ENCODE data around the gene NUDT1. TPM values are rescaled to one million over a fixed set of nuclear protein-coding genes. Genes with fewer than 3 reads are reported as not detected.

Gene NUDT1
- total RNA-seq, 4 donors from 2014 or later: 4.2 to 23.6 (median 9.5) TPM; not detected in 1

DNA sequence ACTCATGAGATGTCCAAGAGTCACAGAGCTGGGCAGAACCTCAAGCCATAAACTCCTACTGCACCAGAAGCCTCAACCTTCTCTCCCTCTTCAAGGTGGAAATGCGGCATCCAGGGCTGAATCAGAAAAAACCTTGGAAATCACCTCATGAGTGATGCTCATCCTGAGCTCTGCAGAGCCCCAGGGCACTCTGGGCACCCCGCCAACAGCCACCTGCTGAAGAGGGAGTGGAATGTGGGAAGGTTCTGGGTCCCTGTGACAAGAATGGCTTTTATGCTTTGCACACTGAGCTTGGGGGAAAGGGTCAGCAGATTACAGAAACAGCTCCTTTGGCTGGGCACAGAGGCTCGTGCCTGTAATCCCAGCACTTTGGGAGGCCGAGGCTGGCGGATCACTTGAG lies 18.8 kb downstream of the NUDT1 start:
- DNase-seq: no peak
- H3K27ac ChIP-seq: no peak overlapping the region
- intact Hi-C loops (cut with DNase I; ENCODE audit: low total_unique reads) (no loop called here), in situ Hi-C loops (cut with MboI; ENCODE audit: low pct_ligation_motif_present in 1 of 4, low pct_unique_long_range_greater_than_20kb in 1 of 4, low sequenced_read_pairs in 3 of 4) (no loop called here)
- 74% methylated on average over 5 of the region's 5 CpGs; no CpG with 5 or more reads in 1 of the 2 donors for WGBS, 2 donors (ENCODE audit: low coverage in 1 of 2)
- no peak overlapping the region for H3K4me3 ChIP-seq
- H3K9me3 ChIP-seq: no peaks in the 10 kb centered on the region
- no peaks in the 10 kb centered on the region for H3K4me1 ChIP-seq
- H3K27me3 ChIP-seq: no peaks in the 10 kb centered on the region
- TF ChIP-seq POLR2AphosphoS5 (IDR thresholded peaks at IDR 0.05) (no peak), EP300 (IDR thresholded peaks at IDR 0.05; ENCODE audit: low read depth) (no peak), POLR2A (IDR thresholded peaks at IDR 0.05) (no peak)
- TF ChIP-seq, protein P1, sequence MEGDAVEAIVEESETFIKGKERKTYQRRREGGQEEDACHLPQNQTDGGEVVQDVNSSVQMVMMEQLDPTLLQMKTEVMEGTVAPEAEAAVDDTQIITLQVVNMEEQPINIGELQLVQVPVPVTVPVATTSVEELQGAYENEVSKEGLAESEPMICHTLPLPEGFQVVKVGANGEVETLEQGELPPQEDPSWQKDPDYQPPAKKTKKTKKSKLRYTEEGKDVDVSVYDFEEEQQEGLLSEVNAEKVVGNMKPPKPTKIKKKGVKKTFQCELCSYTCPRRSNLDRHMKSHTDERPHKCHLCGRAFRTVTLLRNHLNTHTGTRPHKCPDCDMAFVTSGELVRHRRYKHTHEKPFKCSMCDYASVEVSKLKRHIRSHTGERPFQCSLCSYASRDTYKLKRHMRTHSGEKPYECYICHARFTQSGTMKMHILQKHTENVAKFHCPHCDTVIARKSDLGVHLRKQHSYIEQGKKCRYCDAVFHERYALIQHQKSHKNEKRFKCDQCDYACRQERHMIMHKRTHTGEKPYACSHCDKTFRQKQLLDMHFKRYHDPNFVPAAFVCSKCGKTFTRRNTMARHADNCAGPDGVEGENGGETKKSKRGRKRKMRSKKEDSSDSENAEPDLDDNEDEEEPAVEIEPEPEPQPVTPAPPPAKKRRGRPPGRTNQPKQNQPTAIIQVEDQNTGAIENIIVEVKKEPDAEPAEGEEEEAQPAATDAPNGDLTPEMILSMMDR (IDR thresholded peaks at IDR 0.05): no peak
- peaks cover 0 to 13% (median 0%) of the 10 kb centered on the region in 4 donors for H3K36me3 ChIP-seq

DNA sequence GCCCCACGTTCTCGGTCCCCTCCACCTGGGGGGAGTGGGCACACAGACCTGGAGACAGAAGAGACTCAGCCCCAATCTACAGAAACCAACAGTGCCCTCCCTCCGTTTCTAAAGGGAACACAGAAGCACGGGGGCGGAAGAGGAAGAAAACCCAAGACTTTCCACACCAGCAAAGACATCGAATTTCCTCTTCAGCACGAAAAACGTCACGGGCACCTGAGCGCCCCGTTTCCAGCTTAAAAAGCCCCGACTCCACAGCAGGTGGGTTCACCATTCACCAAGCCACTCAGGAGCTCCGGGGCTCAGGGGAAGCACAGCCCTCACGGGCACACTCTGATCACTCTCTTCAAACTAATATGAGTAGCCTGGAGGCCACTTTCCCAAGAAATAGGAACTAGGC lies 19.6 kb downstream of the NUDT1 start:
- Histone ChIP-seq H3K36me3 (peaks cover 0 to 13% (median 0%) of the 10 kb centered on the region in 4 donors), H3K27ac (no peak overlapping the region)
- in situ Hi-C loops (cut with MboI; ENCODE audit: low pct_ligation_motif_present in 1 of 4, low pct_unique_long_range_greater_than_20kb in 1 of 4, low sequenced_read_pairs in 3 of 4): no loop called here

DNA sequence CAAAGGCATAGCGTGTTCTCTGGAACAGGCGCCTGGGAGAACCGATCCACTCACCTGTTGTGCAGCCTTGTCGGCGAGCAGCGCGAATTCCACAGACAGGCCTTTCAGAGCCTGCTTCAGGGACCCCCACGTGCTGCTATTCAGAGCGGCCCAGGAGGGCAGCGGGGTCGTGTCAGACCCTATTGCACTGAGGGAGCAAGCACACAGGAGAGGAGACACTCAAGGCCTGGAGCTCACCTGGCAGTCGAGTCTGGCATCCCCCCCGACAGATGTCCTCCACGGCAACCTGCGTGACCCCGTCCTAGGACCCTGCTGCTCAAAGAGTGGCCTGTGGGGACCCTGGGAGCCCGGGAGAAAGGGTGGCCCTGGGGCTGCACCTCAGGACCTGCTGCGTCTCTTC lies 21.1 kb downstream of the NUDT1 start:
- DNase-seq: no peak
- WGBS, 2 donors (ENCODE audit: low coverage in 1 of 2): 90% methylated on average over 18 of the region's 18 CpGs; no CpG with 5 or more reads in 1 of the 2 donors
- no peak for TF ChIP-seq EP300 (IDR thresholded peaks at IDR 0.05; ENCODE audit: low read depth)
- TF ChIP-seq, protein P1 (IDR thresholded peaks at IDR 0.05): no peak
- no peak for TF ChIP-seq POLR2A (IDR thresholded peaks at IDR 0.05)
- no peak for TF ChIP-seq POLR2AphosphoS5 (IDR thresholded peaks at IDR 0.05)
- Histone ChIP-seq H3K9me3 (no peaks in the 10 kb centered on the region), H3K27me3 (no peaks in the 10 kb centered on the region), H3K36me3 (peaks cover 0 to 13% (median 0%) of the 10 kb centered on the region in 4 donors), H3K4me3 (no peak overlapping the region), H3K27ac (no peak overlapping the region), H3K4me1 (no peaks in the 10 kb centered on the region)
- in situ Hi-C loops (cut with MboI; ENCODE audit: low pct_ligation_motif_present in 1 of 4, low pct_unique_long_range_greater_than_20kb in 1 of 4, low sequenced_read_pairs in 3 of 4): no loop called here
- intact Hi-C loops (cut with DNase I; ENCODE audit: low total_unique reads): no loop called here

More for the DNA sequence above, 19.6 kb downstream of the NUDT1 start:
- no peaks in the 10 kb centered on the region for H3K9me3 ChIP-seq
- no peak for DNase-seq
- no peaks in the 10 kb centered on the region for H3K27me3 ChIP-seq
- no peak for TF ChIP-seq POLR2AphosphoS5 (IDR thresholded peaks at IDR 0.05)
- TF ChIP-seq, protein P1 (IDR thresholded peaks at IDR 0.05): no peak
- H3K4me1 ChIP-seq: no peaks in the 10 kb centered on the region
- intact Hi-C loops (cut with DNase I; ENCODE audit: low total_unique reads): no loop called here
- WGBS, 2 donors (ENCODE audit: low coverage in 1 of 2): 74% methylated on average over 14 of the region's 14 CpGs; no CpG with 5 or more reads in 1 of the 2 donors
- H3K4me3 ChIP-seq: no peak overlapping the region

DNA sequence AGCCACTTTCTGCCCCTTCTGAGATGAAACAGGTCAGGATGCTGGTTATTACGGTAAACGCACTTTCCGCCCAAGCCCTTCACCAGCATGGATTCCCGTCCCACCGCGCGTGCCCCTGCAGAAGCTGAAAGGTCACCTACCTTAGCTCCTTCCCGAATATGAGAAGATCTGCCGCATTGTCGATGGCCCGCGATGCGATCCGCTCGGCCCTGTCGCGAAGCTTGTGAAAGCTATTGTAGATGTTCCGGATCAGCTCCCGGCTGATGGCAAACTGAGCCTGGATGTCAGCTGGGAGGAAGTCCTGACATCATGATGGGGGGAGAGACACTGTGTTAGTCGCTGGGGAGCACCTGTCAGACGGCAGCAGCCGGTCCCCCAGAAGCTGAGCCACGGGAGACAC lies 22.1 kb downstream of the NUDT1 start:
- DNase-seq: no peak
- Histone ChIP-seq H3K27me3 (no peaks in the 10 kb centered on the region), H3K36me3 (peaks cover 0 to 13% (median 0%) of the 10 kb centered on the region in 4 donors), H3K4me3 (no peak overlapping the region), H3K27ac (no peak overlapping the region), H3K9me3 (no peaks in the 10 kb centered on the region), H3K4me1 (no peaks in the 10 kb centered on the region)
- TF ChIP-seq, protein P1 (IDR thresholded peaks at IDR 0.05): no peak
- TF ChIP-seq POLR2AphosphoS5 (IDR thresholded peaks at IDR 0.05): no peak
- TF ChIP-seq EP300 (IDR thresholded peaks at IDR 0.05; ENCODE audit: low read depth): no peak
- no peak for TF ChIP-seq POLR2A (IDR thresholded peaks at IDR 0.05)
- 98% methylated on average over 23 of the region's 23 CpGs; no CpG with 5 or more reads in 1 of the 2 donors for WGBS, 2 donors (ENCODE audit: low coverage in 1 of 2)
- intact Hi-C loops (cut with DNase I; ENCODE audit: low total_unique reads): no loop called here
- in situ Hi-C loops (cut with MboI; ENCODE audit: low pct_ligation_motif_present in 1 of 4, low pct_unique_long_range_greater_than_20kb in 1 of 4, low sequenced_read_pairs in 3 of 4): no loop called here

Data from transverse colon (tissue), 4 donors.